ENCODE measurements around the gene LCN1.
"Not testable (repeated sequence)": the region's sequence is repeated elsewhere in the genome, so short reads cannot be mapped to it uniquely, and the experiment has no call there.

LCN1 gene

GRCh38 chr9:135504262-135505243 lies 16.7 kb upstream of the LCN1 start:
- DNase-seq (ENCODE audit: low read depth, low spot score): no peak

GRCh38 chr9:135505406-135506187 lies 15.6 kb upstream of the LCN1 start:
- no peak for DNase-seq (ENCODE audit: low read depth, low spot score)

DNA sequence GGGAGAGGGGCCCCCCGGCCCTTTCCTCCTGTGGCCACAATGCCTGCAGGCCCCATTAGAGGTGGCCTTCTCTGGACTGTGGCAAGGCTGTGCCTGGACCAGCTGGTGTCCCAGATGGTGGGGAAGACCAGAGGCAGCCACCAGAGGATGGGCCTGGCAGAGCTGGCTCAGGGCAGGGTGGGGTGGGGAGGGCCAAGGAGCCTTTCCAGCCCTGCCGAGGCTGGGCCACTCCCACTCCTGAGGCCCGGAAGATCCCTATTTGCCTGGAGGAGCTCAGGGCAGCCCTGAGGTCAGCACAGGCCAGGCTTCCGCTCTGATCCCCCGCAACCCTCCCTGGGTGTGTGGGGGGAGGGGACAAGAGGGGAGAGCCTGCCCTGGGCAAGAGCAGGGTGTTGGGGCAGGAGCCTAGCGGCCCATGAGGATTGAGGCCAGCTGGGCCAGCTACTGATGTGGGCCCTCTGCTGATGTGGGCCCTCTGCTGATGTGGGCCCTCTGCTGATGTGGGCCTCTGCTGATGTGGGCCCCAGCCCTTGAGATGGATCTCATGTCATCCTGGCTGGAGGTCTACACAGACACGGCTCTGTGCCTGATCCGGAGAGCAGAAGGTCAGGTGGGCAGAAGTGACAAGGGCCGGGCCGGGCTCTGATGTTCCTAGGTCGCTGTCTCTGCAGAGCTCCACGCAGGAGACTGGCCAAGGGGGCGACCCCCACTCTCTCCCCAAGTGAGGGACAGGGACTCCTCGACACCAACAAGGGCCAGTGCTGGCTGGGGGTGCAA lies 14.7 kb upstream of the LCN1 start:
- DNase-seq (ENCODE audit: low read depth, low spot score): no peak

DNA sequence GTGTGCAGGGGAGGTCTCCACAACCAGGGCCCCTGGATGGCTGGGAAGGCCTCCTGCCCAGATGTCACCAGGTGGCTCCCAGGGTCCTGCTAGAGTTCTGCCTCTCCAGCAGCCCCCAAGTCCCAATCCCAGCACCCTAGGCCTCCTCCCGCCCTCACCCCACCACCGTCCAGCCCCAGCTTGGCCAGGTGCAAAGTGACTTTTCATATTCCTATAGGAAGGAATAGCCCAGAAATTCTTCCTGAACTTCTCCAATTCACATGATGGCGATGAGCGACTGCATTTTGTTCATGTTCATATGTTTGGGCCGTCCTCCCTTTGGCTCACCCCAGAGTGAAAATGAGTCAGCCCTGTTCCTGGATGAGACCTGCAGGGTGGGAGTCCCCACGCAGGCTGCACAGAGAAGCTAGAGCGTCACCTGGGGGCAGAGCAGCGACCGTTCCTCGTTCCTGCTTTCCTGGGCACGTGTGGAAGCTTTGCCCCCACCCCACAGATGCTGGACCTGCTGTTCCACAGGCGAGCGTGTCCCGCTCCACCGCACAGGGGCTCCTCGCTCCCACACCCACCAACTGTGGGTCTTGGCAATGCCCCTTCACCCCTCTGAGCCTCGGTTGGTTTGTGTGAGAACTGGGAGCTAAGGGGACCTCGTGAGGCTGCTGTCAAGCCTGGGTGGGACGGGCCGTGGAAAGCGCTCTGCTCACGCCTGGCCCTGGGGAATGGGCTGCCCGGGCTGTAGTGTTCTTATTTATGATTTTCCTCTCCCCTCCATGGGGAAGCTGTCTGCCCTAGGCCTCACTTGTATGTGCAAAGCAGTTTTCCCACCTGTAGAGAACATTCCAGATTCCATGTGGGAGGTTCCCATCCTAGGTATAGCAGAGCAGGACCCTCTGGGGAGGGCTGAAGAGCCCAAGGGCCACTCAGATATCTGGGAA lies 13.9 kb upstream of the LCN1 start:
- no peak for DNase-seq (ENCODE audit: low read depth, low spot score)

DNA sequence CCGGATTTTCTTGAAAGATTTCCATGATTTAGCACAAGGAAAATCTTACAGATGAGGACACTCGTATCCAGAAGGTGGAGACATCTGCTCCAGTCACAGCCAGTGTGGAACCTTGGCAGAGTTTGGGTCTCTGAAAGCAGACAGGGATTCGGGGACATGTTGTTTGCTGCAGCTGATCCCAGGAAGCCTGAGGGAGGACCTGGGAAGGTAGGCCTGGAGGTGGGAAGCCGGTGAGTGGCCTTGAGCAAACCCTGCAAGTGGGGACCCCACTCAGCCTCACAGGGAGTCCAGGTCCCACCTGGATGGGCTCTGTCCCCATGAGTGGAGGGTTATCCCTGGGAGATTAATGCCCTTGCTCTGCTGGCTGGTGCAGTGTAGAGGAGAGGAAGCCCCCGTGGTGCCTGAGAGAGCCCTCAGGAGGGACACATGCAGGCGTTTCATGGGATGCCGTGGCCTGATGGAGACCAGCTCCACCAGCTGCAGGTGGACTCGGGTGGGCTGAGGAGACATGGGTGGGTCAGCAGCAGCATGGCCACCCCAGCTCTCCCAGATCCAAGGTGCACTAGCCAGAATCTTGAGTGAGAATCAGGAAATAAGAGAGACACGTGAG lies 12.9 kb upstream of the LCN1 start:
- no peak for DNase-seq (ENCODE audit: low read depth, low spot score)

DNA sequence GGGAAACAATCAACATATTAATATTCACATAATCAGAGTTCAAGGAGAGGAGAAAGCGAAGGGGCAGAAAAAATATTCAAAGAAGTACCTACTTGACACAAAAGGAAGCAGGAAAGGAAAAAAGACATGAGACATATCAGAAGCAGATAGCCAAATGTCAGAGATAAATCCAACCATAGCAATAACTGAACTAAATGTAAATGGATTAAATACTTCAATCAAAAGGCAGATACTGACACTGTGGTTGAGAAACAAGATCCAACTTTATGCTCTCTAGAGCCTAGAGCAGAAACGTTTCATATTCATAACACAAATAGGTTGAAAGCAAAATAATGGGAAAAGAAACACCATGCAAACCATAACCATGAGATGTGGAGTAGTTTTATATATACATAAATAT lies 11.8 kb upstream of the LCN1 start:
- DNase-seq (ENCODE audit: low read depth, low spot score): no peak

- DNase-seq (ENCODE audit: low read depth, low spot score): no peak
Measured at GRCh38 chr9:135512241-135512603, 9.0 kb upstream of the LCN1 start.

- no peak for DNase-seq (ENCODE audit: low read depth, low spot score)
Measured at GRCh38 chr9:135512904-135513303, 8.3 kb upstream of the LCN1 start.

DNA sequence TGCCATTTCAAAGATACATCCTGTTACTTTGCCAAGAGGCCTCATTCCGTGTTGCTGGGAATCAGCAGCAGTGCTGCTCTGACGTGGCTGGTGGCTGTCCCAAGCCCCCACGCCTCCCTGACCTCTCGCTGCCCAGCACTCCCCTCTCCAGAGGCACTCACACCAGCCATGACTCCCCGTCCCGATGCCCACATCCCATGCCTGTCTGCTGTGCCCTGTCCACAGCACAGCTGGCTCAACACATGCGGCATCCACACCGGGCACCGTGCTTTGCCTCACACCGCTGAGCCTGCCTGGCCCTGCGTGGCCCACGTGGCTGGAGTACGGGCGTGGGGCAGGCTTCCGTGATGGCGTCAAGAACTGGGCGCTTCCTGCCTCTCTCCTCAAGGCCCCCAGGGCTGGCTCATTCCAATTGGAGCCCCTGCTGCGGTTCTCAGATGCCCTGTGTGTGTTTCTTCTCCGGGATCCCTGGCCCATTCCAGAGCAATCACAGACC lies 7.8 kb upstream of the LCN1 start:
- no peak for DNase-seq (ENCODE audit: low read depth, low spot score)

DNA sequence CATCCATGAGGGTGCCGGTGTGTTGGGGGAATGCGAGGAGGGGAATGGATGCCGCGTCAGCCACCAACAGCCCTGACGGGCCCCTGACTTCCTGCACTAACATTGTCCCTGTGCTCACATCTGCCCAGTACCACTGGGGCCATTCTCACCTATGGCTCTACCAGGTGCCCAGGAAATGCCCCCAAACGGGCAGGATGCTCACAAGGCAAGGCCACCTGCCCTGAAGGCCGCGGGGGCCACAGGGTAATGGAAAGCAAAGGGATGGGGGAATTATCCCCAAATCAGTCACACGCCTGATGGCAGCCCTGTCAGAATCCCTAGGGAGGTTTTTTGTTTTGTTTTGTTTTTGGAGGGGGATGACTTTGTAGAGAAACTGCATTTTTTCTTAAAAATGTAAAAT lies 7.3 kb upstream of the LCN1 start:
- DNase-seq (ENCODE audit: low read depth, low spot score): not testable (repeated sequence)

DNA sequence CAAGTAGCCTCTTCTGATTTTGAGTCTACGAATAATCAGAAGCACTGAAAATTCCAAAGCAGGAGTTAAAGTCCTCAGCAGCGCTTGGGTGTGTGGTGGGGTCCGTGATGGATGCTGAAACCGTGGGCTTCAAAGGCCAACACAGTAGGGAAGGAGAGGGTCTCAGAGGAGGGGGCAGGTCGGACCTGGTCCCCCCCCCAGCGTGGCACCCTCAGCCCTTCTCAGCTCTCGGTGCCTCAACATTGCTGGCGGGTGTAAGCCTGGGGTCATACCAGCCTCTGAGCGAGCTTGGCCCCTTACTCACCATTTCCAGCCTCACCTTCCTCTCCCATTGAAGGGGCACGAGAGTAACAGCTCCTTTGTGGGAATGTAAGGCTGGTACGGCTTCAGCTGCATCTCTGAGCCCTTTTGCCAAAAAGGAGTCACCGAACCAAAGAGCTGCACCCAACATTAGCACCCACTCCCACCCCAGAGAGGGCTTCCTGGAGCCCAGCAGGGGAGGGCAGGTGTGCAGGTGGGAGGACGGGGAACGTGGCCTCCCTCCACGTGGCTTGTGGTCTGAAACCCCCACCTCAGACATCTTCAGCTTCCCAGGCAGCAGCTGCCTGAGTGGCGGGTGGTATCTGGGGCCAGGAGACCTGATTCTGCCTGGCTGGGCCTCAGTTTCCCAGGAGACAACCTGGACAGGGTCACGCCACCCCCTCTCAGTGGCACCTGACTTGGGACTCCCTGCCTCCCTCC lies 6.7 kb upstream of the LCN1 start:
- DNase-seq (ENCODE audit: low read depth, low spot score): no peak

DNA sequence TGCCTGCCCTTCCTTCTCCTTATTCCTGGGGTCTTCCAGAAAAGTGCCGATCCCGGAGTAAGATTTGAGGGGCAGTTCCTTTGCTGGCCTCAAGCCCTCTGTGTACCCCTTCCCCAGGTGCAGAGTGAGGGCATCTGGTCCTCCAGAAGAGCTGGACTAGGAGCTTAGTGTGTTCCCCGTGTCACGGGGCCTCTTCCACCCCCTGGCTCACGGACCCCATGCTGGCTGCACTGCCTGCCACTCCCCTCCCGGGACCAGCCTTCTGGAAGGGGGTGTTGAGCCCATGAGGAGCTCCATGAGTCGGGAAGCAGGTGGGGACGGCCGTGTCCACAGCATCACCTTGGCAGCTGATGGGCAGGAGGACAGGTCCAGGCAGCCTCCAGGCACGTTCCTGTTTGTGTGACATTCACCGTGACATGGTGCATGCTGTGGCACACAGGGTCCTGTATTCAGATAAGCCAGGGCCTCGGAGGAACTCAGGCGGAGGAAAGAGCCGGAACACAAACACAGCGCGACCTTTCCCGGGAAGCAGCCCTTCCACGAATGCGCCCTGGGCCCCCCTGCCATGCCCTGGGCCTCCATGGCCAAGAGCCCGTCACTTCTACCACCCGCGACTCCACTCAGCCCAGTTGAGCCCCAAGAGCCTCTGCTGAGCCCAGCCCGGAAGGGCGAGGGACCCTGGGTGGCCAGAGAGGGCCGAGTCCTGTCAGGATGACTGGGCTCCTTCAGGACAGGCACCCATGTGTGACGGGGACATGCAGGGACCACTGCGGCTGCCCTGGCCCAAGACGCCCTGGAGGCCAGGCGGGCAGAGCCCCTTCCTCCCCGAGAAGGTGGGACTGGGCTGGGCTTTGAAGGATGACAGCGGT lies 5.9 kb upstream of the LCN1 start:
- DNase-seq (ENCODE audit: low read depth, low spot score): no peak

- no peak for DNase-seq (ENCODE audit: low read depth, low spot score)
Measured at GRCh38 chr9:135516132-135516860, 4.9 kb upstream of the LCN1 start.

GRCh38 chr9:135517407-135517822 lies 3.8 kb upstream of the LCN1 start:
- DNase-seq (ENCODE audit: low read depth, low spot score): no peak

GRCh38 chr9:135519179-135519971 lies 1.9 kb upstream of the LCN1 start:
- no peak for DNase-seq (ENCODE audit: low read depth, low spot score)

GRCh38 chr9:135521608-135522095 lies 412 bp downstream of the LCN1 start:
- DNase-seq (ENCODE audit: low read depth, low spot score): no peak

Data from activated naive CD8-positive, alpha-beta T cell treated with anti-CD3 and anti-CD28 coated beads, Interleukin-2, amount 50 U/mL, for 16 hours (primary cell).